A673 (cell line): ENCODE measurements around the gene ALX4.

ENCODE experiments used
- CTCF ChIP-seq: fragments of 300-800, 200-600 bp; sonication (generic); conservative IDR thresholded peaks from 2 replicates; pipeline ENCODE4 v1.5.1; 2017; ENCODE audit warnings: low read depth, mild to moderate bottlenecking, antibody characterized with exemption, low read length, moderate library complexity, mixed read lengths
- EZH2 ChIP-seq: fragments of 200-600 bp; sonication (generic); IDR thresholded peaks from 2 replicates; pipeline ENCODE4 v1.6.1; 2017; ENCODE audit warnings: borderline replicate concordance, low read depth, mild to moderate bottlenecking, mixed read lengths, antibody characterized with exemption, low read length; ENCODE audit not compliant: poor library complexity, severe bottlenecking

- TF ChIP-seq CTCF = no peak
- TF ChIP-seq EZH2 = no peak
Observed at GRCh38 chr11:44303401-44303938, 6.5 kb downstream of the ALX4 start.
